ENCODE results near the gene SLC27A6.

Gene SLC27A6

GRCh38 chr5:129051283-129051682 is 86.0 kb downstream of the SLC27A6 start:
- Histone ChIP-seq H3K4me3 (ENCODE audit: low read depth in 1 of 5, low read length in 5 of 5) (no peak overlapping the region), H3K36me3 (ENCODE audit: control insufficient read depth in 5 of 5, insufficient read depth in 5 of 5, low read length in 5 of 5) (no peaks in the 10 kb centered on the region), H3K4me1 (ENCODE audit: control insufficient read depth in 5 of 5, insufficient read depth in 5 of 5, low read length in 5 of 5) (peaks cover 0 to 9% (median 2%) of the 10 kb centered on the region in 5 donors), H3K27ac (ENCODE audit: low read depth, low read length) (no peak overlapping the region), H3K9ac (ENCODE audit: low read length in 5 of 5) (no peak overlapping the region), H3K27me3 (ENCODE audit: control insufficient read depth in 5 of 5, insufficient read depth in 4 of 5, low read length in 5 of 5) (no peaks in the 10 kb centered on the region), H3K9me3 (ENCODE audit: control insufficient read depth in 5 of 5, low read length in 5 of 5) (peaks cover 0 to 3% (median 0%) of the 10 kb centered on the region in 5 donors)

GRCh38 chr5:129053438-129053837 is 88.2 kb downstream of the SLC27A6 start:
- H3K9ac ChIP-seq (ENCODE audit: low read length in 5 of 5), result no peak overlapping the region
- no peaks in the 10 kb centered on the region for H3K36me3 ChIP-seq (ENCODE audit: control insufficient read depth in 5 of 5, insufficient read depth in 5 of 5, low read length in 5 of 5)
- H3K27ac ChIP-seq (ENCODE audit: low read depth, low read length), result no peak overlapping the region
- H3K4me3 ChIP-seq (ENCODE audit: low read depth in 1 of 5, low read length in 5 of 5), result no peak overlapping the region
- peaks cover 0 to 9% (median 3%) of the 10 kb centered on the region in 5 donors for H3K9me3 ChIP-seq (ENCODE audit: control insufficient read depth in 5 of 5, low read length in 5 of 5)
- no peaks in the 10 kb centered on the region for H3K27me3 ChIP-seq (ENCODE audit: control insufficient read depth in 5 of 5, insufficient read depth in 4 of 5, low read length in 5 of 5)
- peaks cover 0 to 9% (median 2%) of the 10 kb centered on the region in 5 donors for H3K4me1 ChIP-seq (ENCODE audit: control insufficient read depth in 5 of 5, insufficient read depth in 5 of 5, low read length in 5 of 5)

GRCh38 chr5:129057329-129057728 is 92.0 kb downstream of the SLC27A6 start:
- Histone ChIP-seq H3K9ac (ENCODE audit: low read length in 5 of 5) (no peak overlapping the region), H3K27me3 (ENCODE audit: control insufficient read depth in 5 of 5, insufficient read depth in 4 of 5, low read length in 5 of 5) (no peaks in the 10 kb centered on the region)

GRCh38 chr5:129061849-129062248 is 96.6 kb downstream of the SLC27A6 start:
- H3K27me3 ChIP-seq (ENCODE audit: control insufficient read depth in 5 of 5, insufficient read depth in 4 of 5, low read length in 5 of 5), result no peaks in the 10 kb centered on the region
- no peaks in the 10 kb centered on the region for H3K36me3 ChIP-seq (ENCODE audit: control insufficient read depth in 5 of 5, insufficient read depth in 5 of 5, low read length in 5 of 5)
- no peak overlapping the region for H3K9ac ChIP-seq (ENCODE audit: low read length in 5 of 5)
- H3K4me1 ChIP-seq (ENCODE audit: control insufficient read depth in 5 of 5, insufficient read depth in 5 of 5, low read length in 5 of 5), result peaks cover 0 to 14% (median 7%) of the 10 kb centered on the region in 5 donors
- no peak overlapping the region for H3K27ac ChIP-seq (ENCODE audit: low read depth, low read length)
- H3K4me3 ChIP-seq (ENCODE audit: low read depth in 1 of 5, low read length in 5 of 5), result no peak overlapping the region
- peaks cover 0 to 3% (median 2%) of the 10 kb centered on the region in 5 donors for H3K9me3 ChIP-seq (ENCODE audit: control insufficient read depth in 5 of 5, low read length in 5 of 5)

More at GRCh38 chr5:129057329-129057728, 92.0 kb downstream of the SLC27A6 start:
- Histone ChIP-seq H3K4me1 (ENCODE audit: control insufficient read depth in 5 of 5, insufficient read depth in 5 of 5, low read length in 5 of 5) (no peaks in the 10 kb centered on the region), H3K36me3 (ENCODE audit: control insufficient read depth in 5 of 5, insufficient read depth in 5 of 5, low read length in 5 of 5) (no peaks in the 10 kb centered on the region), H3K9me3 (ENCODE audit: control insufficient read depth in 5 of 5, low read length in 5 of 5) (peaks cover 0 to 9% (median 3%) of the 10 kb centered on the region in 5 donors), H3K4me3 (ENCODE audit: low read depth in 1 of 5, low read length in 5 of 5) (peak overlapping the region in 1 of 5 donors; percentile 29), H3K27ac (ENCODE audit: low read depth, low read length) (no peak overlapping the region)

- Histone ChIP-seq H3K36me3 (ENCODE audit: control insufficient read depth in 5 of 5, insufficient read depth in 5 of 5, low read length in 5 of 5) (no peaks in the 10 kb centered on the region), H3K9ac (ENCODE audit: low read length in 5 of 5) (no peak overlapping the region), H3K27ac (ENCODE audit: low read depth, low read length) (no peak overlapping the region), H3K4me3 (ENCODE audit: low read depth in 1 of 5, low read length in 5 of 5) (no peak overlapping the region), H3K4me1 (ENCODE audit: control insufficient read depth in 5 of 5, insufficient read depth in 5 of 5, low read length in 5 of 5) (peaks cover 0 to 14% (median 7%) of the 10 kb centered on the region in 5 donors), H3K27me3 (ENCODE audit: control insufficient read depth in 5 of 5, insufficient read depth in 4 of 5, low read length in 5 of 5) (no peaks in the 10 kb centered on the region), H3K9me3 (ENCODE audit: control insufficient read depth in 5 of 5, low read length in 5 of 5) (no peaks in the 10 kb centered on the region)
These were observed 98.3 kb downstream of the SLC27A6 start for GRCh38 chr5:129063483-129064113.

- Histone ChIP-seq H3K9me3 (ENCODE audit: control insufficient read depth in 5 of 5, low read length in 5 of 5) (no peaks in the 10 kb centered on the region), H3K4me3 (ENCODE audit: low read depth in 1 of 5, low read length in 5 of 5) (no peak overlapping the region), H3K9ac (ENCODE audit: low read length in 5 of 5) (no peak overlapping the region), H3K27me3 (ENCODE audit: control insufficient read depth in 5 of 5, insufficient read depth in 4 of 5, low read length in 5 of 5) (no peaks in the 10 kb centered on the region), H3K4me1 (ENCODE audit: control insufficient read depth in 5 of 5, insufficient read depth in 5 of 5, low read length in 5 of 5) (peaks cover 0 to 14% (median 7%) of the 10 kb centered on the region in 5 donors), H3K27ac (ENCODE audit: low read depth, low read length) (no peak overlapping the region), H3K36me3 (ENCODE audit: control insufficient read depth in 5 of 5, insufficient read depth in 5 of 5, low read length in 5 of 5) (no peaks in the 10 kb centered on the region)
These were observed 100.4 kb downstream of the SLC27A6 start for GRCh38 chr5:129065721-129066120.

- Histone ChIP-seq H3K9me3 (ENCODE audit: control insufficient read depth in 5 of 5, low read length in 5 of 5) (no peaks in the 10 kb centered on the region), H3K4me1 (ENCODE audit: control insufficient read depth in 5 of 5, insufficient read depth in 5 of 5, low read length in 5 of 5) (peaks cover 0 to 14% (median 7%) of the 10 kb centered on the region in 5 donors)
These were observed 102.5 kb downstream of the SLC27A6 start for GRCh38 chr5:129067745-129068144.

GRCh38 chr5:129069292-129069691 is 104.0 kb downstream of the SLC27A6 start:
- Histone ChIP-seq H3K4me1 (ENCODE audit: control insufficient read depth in 5 of 5, insufficient read depth in 5 of 5, low read length in 5 of 5) (peaks cover 0 to 5% (median 0%) of the 10 kb centered on the region in 5 donors), H3K9ac (ENCODE audit: low read length in 5 of 5) (no peak overlapping the region), H3K4me3 (ENCODE audit: low read depth in 1 of 5, low read length in 5 of 5) (no peak overlapping the region), H3K36me3 (ENCODE audit: control insufficient read depth in 5 of 5, insufficient read depth in 5 of 5, low read length in 5 of 5) (no peaks in the 10 kb centered on the region), H3K27ac (ENCODE audit: low read depth, low read length) (no peak overlapping the region), H3K27me3 (ENCODE audit: control insufficient read depth in 5 of 5, insufficient read depth in 4 of 5, low read length in 5 of 5) (no peaks in the 10 kb centered on the region), H3K9me3 (ENCODE audit: control insufficient read depth in 5 of 5, low read length in 5 of 5) (no peaks in the 10 kb centered on the region)

More at GRCh38 chr5:129067745-129068144, 102.5 kb downstream of the SLC27A6 start:
- Histone ChIP-seq H3K36me3 (ENCODE audit: control insufficient read depth in 5 of 5, insufficient read depth in 5 of 5, low read length in 5 of 5) (no peaks in the 10 kb centered on the region), H3K27ac (ENCODE audit: low read depth, low read length) (no peak overlapping the region), H3K27me3 (ENCODE audit: control insufficient read depth in 5 of 5, insufficient read depth in 4 of 5, low read length in 5 of 5) (no peaks in the 10 kb centered on the region), H3K9ac (ENCODE audit: low read length in 5 of 5) (no peak overlapping the region), H3K4me3 (ENCODE audit: low read depth in 1 of 5, low read length in 5 of 5) (no peak overlapping the region)

GRCh38 chr5:129073111-129073510 is 107.8 kb downstream of the SLC27A6 start:
- Histone ChIP-seq H3K27ac (ENCODE audit: low read depth, low read length) (no peak overlapping the region), H3K4me1 (ENCODE audit: control insufficient read depth in 5 of 5, insufficient read depth in 5 of 5, low read length in 5 of 5) (peaks cover 0 to 5% (median 0%) of the 10 kb centered on the region in 5 donors), H3K9me3 (ENCODE audit: control insufficient read depth in 5 of 5, low read length in 5 of 5) (no peaks in the 10 kb centered on the region)

GRCh38 chr5:129074903-129075302 is 109.6 kb downstream of the SLC27A6 start:
- Histone ChIP-seq H3K9ac (ENCODE audit: low read length in 5 of 5) (no peak overlapping the region), H3K4me1 (ENCODE audit: control insufficient read depth in 5 of 5, insufficient read depth in 5 of 5, low read length in 5 of 5) (peaks cover 0 to 20% (median 5%) of the 10 kb centered on the region in 5 donors), H3K27ac (ENCODE audit: low read depth, low read length) (no peak overlapping the region), H3K9me3 (ENCODE audit: control insufficient read depth in 5 of 5, low read length in 5 of 5) (no peaks in the 10 kb centered on the region), H3K27me3 (ENCODE audit: control insufficient read depth in 5 of 5, insufficient read depth in 4 of 5, low read length in 5 of 5) (no peaks in the 10 kb centered on the region), H3K36me3 (ENCODE audit: control insufficient read depth in 5 of 5, insufficient read depth in 5 of 5, low read length in 5 of 5) (no peaks in the 10 kb centered on the region), H3K4me3 (ENCODE audit: low read depth in 1 of 5, low read length in 5 of 5) (no peak overlapping the region)

More at GRCh38 chr5:129073111-129073510, 107.8 kb downstream of the SLC27A6 start:
- no peak overlapping the region for H3K4me3 ChIP-seq (ENCODE audit: low read depth in 1 of 5, low read length in 5 of 5)
- H3K9ac ChIP-seq (ENCODE audit: low read length in 5 of 5), result no peak overlapping the region
- no peaks in the 10 kb centered on the region for H3K36me3 ChIP-seq (ENCODE audit: control insufficient read depth in 5 of 5, insufficient read depth in 5 of 5, low read length in 5 of 5)
- H3K27me3 ChIP-seq (ENCODE audit: control insufficient read depth in 5 of 5, insufficient read depth in 4 of 5, low read length in 5 of 5), result no peaks in the 10 kb centered on the region
